GM08714 (cell line): ENCODE results near the gene DUSP21.
"Not testable (repeated sequence)": the region's sequence is repeated elsewhere in the genome, so short reads cannot be mapped to it uniquely, and the experiment has no call there.

Experiments
- H3K4me3 ChIP-seq: fragments of 200-500 bp; sonication (Bioruptor generic); 2 replicates; pipeline ENCODE4 v1.5.1; 2014; ENCODE audit warnings: mild to moderate bottlenecking, low read length, inconsistent platforms
- ZNF274 ChIP-seq: IDR thresholded peaks from 2 replicates; pipeline ENCODE4 v1.6.1; 2012; ENCODE audit warnings: mild to moderate bottlenecking, low read depth, low read length

Gene DUSP21

GRCh38 chrX:44843753-44844152 lies at the start of gene DUSP21:
Gene DUSP21, plus strand, starts transcription at chrX:44844021. Its CDS starts 112 bp downstream, at chrX:44844133.
- H3K4me3 ChIP-seq: no peak within 1 kb of the TSS
- no peak for TF ChIP-seq ZNF274

- TF ChIP-seq ZNF274: no peak
- H3K4me3 ChIP-seq: no peak overlapping the region
Measured at GRCh38 chrX:44795945-44796450, 47.8 kb upstream of the DUSP21 start.

- TF ChIP-seq ZNF274: no peak
- H3K4me3 ChIP-seq: no peak overlapping the region
Measured at GRCh38 chrX:44802613-44803012, 41.2 kb upstream of the DUSP21 start.

- TF ChIP-seq ZNF274: no peak
- H3K4me3 ChIP-seq: no peak overlapping the region
Measured at GRCh38 chrX:44815681-44816080, 28.1 kb upstream of the DUSP21 start.

GRCh38 chrX:44816367-44816766 lies 27.5 kb upstream of the DUSP21 start:
- TF ChIP-seq ZNF274: no peak
- H3K4me3 ChIP-seq: no peak overlapping the region

GRCh38 chrX:44817029-44817428 lies 26.8 kb upstream of the DUSP21 start:
- no peak for TF ChIP-seq ZNF274
- H3K4me3 ChIP-seq: no peak overlapping the region

GRCh38 chrX:44822601-44823000 lies 21.2 kb upstream of the DUSP21 start:
- no peak for TF ChIP-seq ZNF274
- H3K4me3 ChIP-seq: no peak overlapping the region

GRCh38 chrX:44823193-44823592 lies 20.6 kb upstream of the DUSP21 start:
- H3K4me3 ChIP-seq: not testable (repeated sequence)

GRCh38 chrX:44828008-44828605 lies 15.7 kb upstream of the DUSP21 start:
- no peak for TF ChIP-seq ZNF274
- H3K4me3 ChIP-seq: no peak overlapping the region

GRCh38 chrX:44829832-44830231 lies 14.0 kb upstream of the DUSP21 start:
- TF ChIP-seq ZNF274: no peak
- H3K4me3 ChIP-seq: no peak overlapping the region

GRCh38 chrX:44842550-44843317 lies 1.1 kb upstream of the DUSP21 start:
- H3K4me3 ChIP-seq: no peak overlapping the region
- TF ChIP-seq ZNF274: no peak

- no peak for TF ChIP-seq ZNF274
- H3K4me3 ChIP-seq: no peak overlapping the region
Measured at GRCh38 chrX:44843318-44843702, 511 bp upstream of the DUSP21 start.

GRCh38 chrX:44844204-44844603 lies 383 bp downstream of the DUSP21 start:
- no peak overlapping the region for H3K4me3 ChIP-seq
- no peak for TF ChIP-seq ZNF274

GRCh38 chrX:44850891-44851290 lies 7.1 kb downstream of the DUSP21 start:
- H3K4me3 ChIP-seq: not testable (repeated sequence)

- no peak for TF ChIP-seq ZNF274
Measured at GRCh38 chrX:44871114-44871645, 27.4 kb downstream of the DUSP21 start.

More at GRCh38 chrX:44871114-44871645, 27.4 kb downstream of the DUSP21 start:
- H3K4me3 ChIP-seq: peak overlapping the region; percentile 34
